ENCODE data around the gene CSTPP1. TPM values are rescaled to one million over a fixed set of nuclear protein-coding genes. Genes with fewer than 3 reads are reported as not detected.
A peak's percentile ranks its signal among the peaks of the same experiment; 100 is the strongest.

Gene CSTPP1
- 63.3 and 66.1 TPM in 2 replicates for total RNA-seq
- long read RNA-seq, transcript C11orf49-201 (9 exons, 1,645 nt), result major isoform, 173 of 271 reads
- long read RNA-seq, transcript C11orf49-207 (8 exons, 1,527 nt), result minor isoform, 17 of 271 reads
- long read RNA-seq, transcript C11orf49-204 (8 exons, 1,916 nt), result minor isoform, 18 of 271 reads
- long read RNA-seq, transcript C11orf49-219 (4 exons, 719 nt), result minor isoform, 11 of 271 reads
- long read RNA-seq, partial matches to known transcripts, result 9 of 271 reads
- long read RNA-seq, other reads (novel, unspliced or antisense), result 23 of 271 reads

GRCh38 chr11:46936138-46937110, at the start of gene CSTPP1:
Gene CSTPP1 (plus strand): TSS chr11:46936761. CDS start chr11:46936806, 45 bp downstream.
- H3K4me1 Mint-ChIP-seq (ENCODE audit: low read depth), result peaks cover 11% of the 10 kb centered on the region
- no peak for TF ChIP-seq CTCF (IDR thresholded peaks at IDR 0.05; ENCODE audit: unreplicated experiment)
- peaks cover 6% of the 10 kb centered on the region for H3K36me3 Mint-ChIP-seq (ENCODE audit: insufficient read depth)
- no peaks in the 10 kb centered on the region for H3K9me3 Mint-ChIP-seq (ENCODE audit: low read depth)
- peak; percentile 91 for DNase-seq (ENCODE audit: low spot score, unreplicated experiment)
- no peaks in the 10 kb centered on the region for H3K27me3 Mint-ChIP-seq
- peak within 1 kb of the TSS; percentile 99 for H3K4me3 Mint-ChIP-seq (ENCODE audit: low read depth)
- peak within 1 kb of the TSS; percentile 98 for H3K27ac Mint-ChIP-seq

- no peak for TF ChIP-seq CTCF (IDR thresholded peaks at IDR 0.05; ENCODE audit: unreplicated experiment)
- H3K9me3 Mint-ChIP-seq (ENCODE audit: low read depth), result no peaks in the 10 kb centered on the region
- H3K4me1 Mint-ChIP-seq (ENCODE audit: low read depth), result no peaks in the 10 kb centered on the region
- no peak overlapping the region for H3K27ac Mint-ChIP-seq
- H3K27me3 Mint-ChIP-seq, result no peaks in the 10 kb centered on the region
- H3K4me3 Mint-ChIP-seq (ENCODE audit: low read depth), result no peak overlapping the region
- peaks cover 4% of the 10 kb centered on the region for H3K36me3 Mint-ChIP-seq (ENCODE audit: insufficient read depth)
- no peak for DNase-seq (ENCODE audit: low spot score, unreplicated experiment)
Observed at GRCh38 chr11:46888636-46889035, 47.9 kb upstream of the CSTPP1 start.

- TF ChIP-seq CTCF (IDR thresholded peaks at IDR 0.05; ENCODE audit: unreplicated experiment), result no peak
- Mint-ChIP-seq H3K4me1 (ENCODE audit: low read depth) (no peaks in the 10 kb centered on the region), H3K27me3 (no peaks in the 10 kb centered on the region), H3K27ac (no peak overlapping the region), H3K9me3 (ENCODE audit: low read depth) (no peaks in the 10 kb centered on the region), H3K36me3 (ENCODE audit: insufficient read depth) (no peaks in the 10 kb centered on the region), H3K4me3 (ENCODE audit: low read depth) (no peak overlapping the region)
- DNase-seq (ENCODE audit: low spot score, unreplicated experiment), result no peak
Observed at GRCh38 chr11:46889251-46889650, 47.3 kb upstream of the CSTPP1 start.

GRCh38 chr11:46889689-46890475, 46.7 kb upstream of the CSTPP1 start:
- Mint-ChIP-seq H3K36me3 (ENCODE audit: insufficient read depth) (no peaks in the 10 kb centered on the region), H3K27ac (no peak overlapping the region), H3K9me3 (ENCODE audit: low read depth) (no peaks in the 10 kb centered on the region), H3K4me3 (ENCODE audit: low read depth) (no peak overlapping the region), H3K27me3 (no peaks in the 10 kb centered on the region), H3K4me1 (ENCODE audit: low read depth) (no peaks in the 10 kb centered on the region)
- peak; percentile 62 for DNase-seq (ENCODE audit: low spot score, unreplicated experiment)
- peak; percentile 84 for TF ChIP-seq CTCF (IDR thresholded peaks at IDR 0.05; ENCODE audit: unreplicated experiment)

- no peaks in the 10 kb centered on the region for H3K27me3 Mint-ChIP-seq
- no peaks in the 10 kb centered on the region for H3K4me1 Mint-ChIP-seq (ENCODE audit: low read depth)
- no peaks in the 10 kb centered on the region for H3K36me3 Mint-ChIP-seq (ENCODE audit: insufficient read depth)
- TF ChIP-seq CTCF (IDR thresholded peaks at IDR 0.05; ENCODE audit: unreplicated experiment), result no peak
- H3K9me3 Mint-ChIP-seq (ENCODE audit: low read depth), result no peaks in the 10 kb centered on the region
- no peak overlapping the region for H3K27ac Mint-ChIP-seq
- no peak for DNase-seq (ENCODE audit: low spot score, unreplicated experiment)
- no peak overlapping the region for H3K4me3 Mint-ChIP-seq (ENCODE audit: low read depth)
Observed at GRCh38 chr11:46890665-46891064, 45.9 kb upstream of the CSTPP1 start.

Measured in progenitor cell of endocrine pancreas (in vitro differentiated cells).